Left colon (tissue), 2 donors: Measurements from ENCODE around the gene NELL1. TPM values are rescaled to one million over a fixed set of nuclear protein-coding genes. Genes with fewer than 3 reads are reported as not detected.

ENCODE experiments used
- ATAC-seq: fragments of 200-7000 bp; cut with Tn5 transposase; one replicate; pipeline ENCODE4 v1.9.1; 2020; ENCODE audit warnings: mild to moderate bottlenecking, moderate library complexity
- DNase-seq, 2 donors: peaks; one replicate each; pipeline ENCODE4 v3.0.0-alpha.2; 2020
- intact Hi-C, 2 donors: fragments of 100-400 bp; cut with DNase I in 1 of 2; cut with micrococcal nuclease in 1 of 2; formaldehyde crosslinking; loops; one replicate each; pipeline versions ENCODE4 v1.11.2 to v1.14.0; 2022; cut with DNase I, micrococcal nuclease
- total RNA-seq, 2 donors: library from RNA; stranded (reverse); fragmentation: NEBNext Ultra II Directional; extraction: Animal tissue kit (Norgen Biotek cat#: 25700); gene quantifications; one replicate each; pipeline ENCODE4 v1.2.1, GENCODE V29; 2021
- donor health status: DM: no; HTN: no; CAD: no.
- donor health status: DM: yes; HTN: yes; CAD: no.

NELL1 gene
- total RNA-seq, 2 donors from 2014 or later = 0.09 to 0.89 TPM

DNA sequence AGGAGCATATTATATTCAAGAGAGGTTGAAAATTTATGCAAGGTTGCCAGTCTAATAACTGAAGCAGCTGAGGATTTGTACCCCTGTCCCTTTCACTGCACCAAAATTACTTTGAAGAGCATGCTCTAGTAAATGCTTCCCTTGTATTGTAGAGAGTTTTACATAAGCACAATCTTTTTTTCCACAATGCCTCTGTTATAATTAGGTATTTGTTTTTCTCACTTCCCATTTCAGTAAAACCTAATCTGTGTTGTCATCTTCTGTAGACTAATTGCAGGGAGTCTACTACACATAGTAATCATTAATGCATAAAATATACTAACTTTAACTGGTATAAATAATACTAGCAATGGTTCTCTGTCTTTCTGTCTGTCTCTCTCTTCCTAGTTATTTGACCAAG, 805.1 kb downstream of the NELL1 start:
- intact Hi-C loops = no loop called here
- ATAC-seq (no peak), DNase-seq (no peak)

DNA sequence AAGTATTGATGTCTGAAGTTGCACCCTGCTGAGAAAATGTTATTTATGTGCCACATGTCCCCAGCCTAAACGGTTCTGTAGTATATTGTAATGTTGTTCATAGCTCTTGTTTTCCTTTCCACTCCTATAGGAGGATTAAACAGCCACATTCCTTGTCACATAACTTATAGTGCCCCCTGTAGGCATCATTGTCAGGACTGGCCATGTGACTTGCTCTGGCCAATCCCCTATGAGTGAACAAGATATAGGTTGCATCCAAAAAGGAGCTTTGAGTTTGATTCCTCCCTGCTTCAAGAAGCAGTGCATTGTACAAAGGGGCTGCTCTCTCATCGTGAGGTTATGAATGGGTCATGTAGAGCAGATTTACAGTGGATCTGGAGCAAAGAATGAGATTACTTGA, 805.9 kb downstream of the NELL1 start:
- no peak for DNase-seq
- intact Hi-C loops = no loop called here
- ATAC-seq = no peak

DNA sequence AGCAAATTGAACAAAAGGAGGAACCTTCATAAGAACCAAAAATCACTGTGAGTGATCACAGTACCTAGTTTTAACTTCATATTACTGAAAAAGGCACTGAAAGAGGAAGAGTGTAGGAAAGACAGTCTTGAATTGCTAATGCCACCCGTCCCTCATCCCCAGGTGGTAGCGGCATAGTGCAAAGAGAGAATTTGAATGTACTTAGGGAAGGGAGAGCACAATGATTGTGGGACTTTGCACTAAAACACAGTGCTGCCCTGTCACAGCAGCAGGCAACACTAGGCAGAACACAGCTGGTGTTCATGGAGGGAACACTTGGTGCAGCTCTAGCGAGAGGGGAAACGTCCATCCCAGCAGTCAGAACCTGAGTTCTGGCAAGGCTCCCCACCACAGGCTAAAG, 807.2 kb downstream of the NELL1 start:
- intact Hi-C loops = no loop called here
- no peak for ATAC-seq
- DNase-seq = no peak

DNA sequence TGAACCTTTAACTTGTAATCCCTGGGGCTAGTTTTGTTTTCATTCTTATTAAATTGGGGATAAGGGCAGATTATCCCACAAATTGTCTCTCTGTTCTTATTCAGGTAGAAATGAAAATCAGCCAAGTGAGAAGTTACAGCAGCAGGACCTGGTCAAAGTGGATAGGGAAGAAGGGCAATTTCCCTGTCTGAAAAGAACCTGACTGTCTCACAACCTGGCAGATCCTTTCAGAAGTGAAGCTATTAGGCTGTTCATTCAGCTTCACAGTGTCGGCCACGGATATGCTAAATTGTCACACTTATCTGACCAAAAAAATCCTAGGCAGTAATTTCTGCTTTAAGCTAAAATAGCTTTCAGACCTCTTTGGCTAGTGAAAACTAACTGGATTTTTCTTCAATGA, 810.9 kb downstream of the NELL1 start:
- DNase-seq = no peak
- intact Hi-C loops = no loop called here
- no peak for ATAC-seq

DNA sequence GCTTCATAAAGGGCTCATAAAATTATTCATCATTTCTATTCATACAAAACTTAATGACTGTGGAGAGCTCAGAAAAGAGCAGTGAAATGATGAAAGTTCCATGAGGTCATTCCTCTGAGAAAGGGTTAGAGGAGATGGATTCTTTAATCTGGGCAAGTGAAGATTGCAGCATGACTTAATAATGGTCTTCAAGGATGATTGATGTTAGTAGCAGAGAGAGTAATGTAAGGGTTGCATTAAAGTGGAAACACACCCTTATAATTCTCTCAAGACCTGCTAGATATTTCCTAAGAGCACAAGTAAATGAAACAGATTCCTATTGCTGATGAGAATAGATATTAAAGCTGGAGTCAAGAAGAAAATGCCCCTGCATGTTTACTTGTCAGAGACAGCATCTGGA, 811.9 kb downstream of the NELL1 start:
- no peak for DNase-seq
- no peak for ATAC-seq
- intact Hi-C loops = no loop called here

DNA sequence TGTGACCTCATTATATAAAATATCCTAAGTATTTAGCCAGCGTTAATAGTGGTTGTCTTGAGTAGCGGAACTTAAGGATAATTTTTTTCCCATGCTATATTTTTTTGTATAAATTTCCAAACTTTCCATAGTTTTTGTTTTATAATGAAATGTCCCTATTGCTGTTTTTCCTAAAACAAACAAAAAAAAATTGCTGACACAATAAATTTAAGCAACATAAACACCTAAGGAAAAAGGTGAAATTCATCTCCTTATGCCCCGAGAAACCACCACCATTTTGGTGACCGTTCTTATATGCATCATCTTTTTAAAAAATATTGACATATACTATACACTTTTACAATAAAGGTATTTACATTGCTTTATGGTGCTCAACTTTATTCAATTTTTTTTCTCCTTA, 814.7 kb downstream of the NELL1 start:
- intact Hi-C loops = no loop called here
- no peak for DNase-seq
- ATAC-seq = no peak

DNA sequence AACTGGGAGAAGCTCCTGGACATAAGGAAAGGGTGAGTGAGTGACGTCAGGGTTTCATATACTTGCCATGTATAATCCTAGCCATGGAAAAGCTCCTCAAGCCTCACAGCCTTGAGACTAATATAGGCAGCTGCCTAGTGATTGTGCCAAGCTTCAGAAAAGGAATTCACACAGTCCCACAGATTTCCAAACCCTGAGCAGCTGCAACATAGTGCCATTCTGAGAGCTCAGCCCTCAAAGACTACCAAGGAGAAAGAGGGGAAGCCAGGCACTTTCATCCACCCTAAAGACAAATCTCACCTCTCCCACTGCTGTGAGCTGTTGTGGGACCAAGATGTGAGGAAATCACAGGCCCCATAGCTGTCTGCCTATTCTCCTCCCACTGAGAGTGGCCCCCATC, 815.6 kb downstream of the NELL1 start:
- intact Hi-C loops = no loop called here
- DNase-seq (no peak), ATAC-seq (no peak)

DNA sequence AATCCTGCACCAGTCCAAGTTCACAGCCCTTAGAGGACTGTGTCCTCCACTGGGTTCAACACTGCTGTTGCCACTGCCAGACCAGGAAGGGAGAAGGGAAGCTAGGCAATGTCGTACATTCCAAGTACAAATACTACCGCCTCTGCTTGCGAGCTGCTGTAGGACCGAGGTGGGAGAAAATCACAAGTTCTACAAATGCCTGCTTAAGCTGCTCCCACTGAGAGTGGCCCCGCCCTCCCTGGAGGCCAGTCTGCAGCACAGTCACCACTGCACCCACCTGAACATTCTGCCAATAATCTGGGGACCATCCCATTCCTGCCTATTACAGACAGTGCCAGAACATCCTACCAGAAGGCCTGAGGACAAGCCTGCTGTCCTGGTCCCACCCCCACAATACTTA, 816.0 kb downstream of the NELL1 start:
- ATAC-seq (no peak), DNase-seq (no peak)
- intact Hi-C loops = no loop called here

DNA sequence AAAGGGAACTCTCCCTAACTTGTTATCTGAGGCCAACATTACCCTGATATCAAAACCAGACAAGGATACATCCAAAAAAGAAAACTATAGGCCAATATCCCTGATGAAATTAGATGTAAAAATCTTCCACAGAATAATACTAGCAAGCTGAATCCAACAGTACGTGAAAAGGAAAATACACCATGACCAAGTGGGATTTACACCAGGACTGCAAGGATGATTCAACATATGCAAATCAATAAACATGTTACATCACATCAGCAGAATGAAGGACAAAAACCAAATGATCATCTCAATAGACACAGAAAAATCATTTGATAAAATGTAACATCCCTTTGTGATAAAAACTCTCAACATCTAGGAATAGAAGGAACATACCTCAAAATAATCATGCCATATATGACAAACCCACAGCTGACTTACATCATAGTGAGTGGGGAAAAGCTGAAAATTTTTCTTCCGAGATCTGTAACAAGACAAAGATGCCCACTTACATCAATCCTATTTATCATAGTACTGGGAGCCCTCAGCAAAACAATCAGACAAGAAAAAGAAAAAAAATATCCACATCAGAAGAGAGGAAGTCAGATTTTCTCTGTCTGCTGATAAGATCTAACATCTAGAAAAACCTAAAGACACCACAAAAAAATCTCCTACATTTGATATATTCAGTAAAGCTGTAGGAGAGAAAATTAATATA, 820.2 kb downstream of the NELL1 start:
- intact Hi-C loops = no loop called here
- no peak for DNase-seq
- no peak for ATAC-seq

DNA sequence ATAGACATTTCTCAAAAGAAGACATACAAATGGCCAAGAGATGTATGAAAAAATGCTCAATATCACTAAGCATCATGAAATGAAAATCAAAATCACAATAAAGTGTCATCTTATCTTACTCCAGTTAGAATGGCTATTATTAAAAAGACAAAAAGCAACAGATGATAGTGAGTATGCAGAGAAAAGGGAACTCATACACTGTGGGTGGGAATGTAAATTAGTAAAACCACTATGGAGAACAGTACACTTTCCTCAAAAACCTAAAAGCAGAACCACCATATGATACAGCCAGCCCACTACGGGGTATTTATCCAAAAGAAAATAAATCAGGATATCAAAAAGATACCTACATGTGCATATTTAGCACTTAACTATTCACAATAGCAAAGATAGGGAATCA, 823.5 kb downstream of the NELL1 start:
- DNase-seq (no peak), ATAC-seq (no peak)
- intact Hi-C loops = no loop called here

DNA sequence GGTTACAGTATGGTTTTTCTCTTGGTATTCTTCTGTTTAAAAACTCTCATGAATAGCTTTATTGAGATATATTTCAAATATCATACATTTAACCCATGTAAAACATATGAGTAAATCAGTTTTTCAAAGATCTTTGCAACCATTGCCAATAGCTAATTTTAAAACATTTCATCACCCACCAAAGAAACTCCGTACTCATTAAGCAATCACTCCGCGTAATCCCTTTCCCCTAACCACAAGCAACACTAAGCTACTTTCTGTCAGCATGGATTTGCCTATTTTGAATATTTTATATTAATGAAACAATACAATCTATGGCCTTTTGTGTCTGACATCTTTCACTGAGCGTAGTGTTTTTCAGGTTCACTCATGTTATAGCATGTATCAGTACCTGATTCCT, 825.6 kb downstream of the NELL1 start:
- DNase-seq (no peak), ATAC-seq (no peak)
- intact Hi-C loops = no loop called here

DNA sequence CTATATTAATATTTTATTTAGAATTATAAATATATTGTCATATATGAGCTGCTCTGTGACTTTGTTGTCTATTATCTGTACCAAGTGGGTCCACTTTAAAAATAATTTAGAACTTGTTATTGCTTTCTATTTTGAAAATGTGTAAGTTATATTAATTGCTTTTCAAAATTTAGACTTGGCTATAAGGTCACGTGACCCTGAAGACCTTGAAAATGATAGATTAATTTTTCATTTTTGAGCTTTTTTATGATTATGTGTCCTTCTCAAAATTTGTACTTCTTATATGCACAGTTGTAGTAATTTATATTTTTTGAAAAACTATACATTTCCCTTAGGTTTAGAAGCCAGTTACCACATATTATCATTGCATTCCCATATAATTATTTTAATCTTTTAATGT, 826.5 kb downstream of the NELL1 start:
- intact Hi-C loops = no loop called here
- ATAC-seq (no peak), DNase-seq (no peak)

DNA sequence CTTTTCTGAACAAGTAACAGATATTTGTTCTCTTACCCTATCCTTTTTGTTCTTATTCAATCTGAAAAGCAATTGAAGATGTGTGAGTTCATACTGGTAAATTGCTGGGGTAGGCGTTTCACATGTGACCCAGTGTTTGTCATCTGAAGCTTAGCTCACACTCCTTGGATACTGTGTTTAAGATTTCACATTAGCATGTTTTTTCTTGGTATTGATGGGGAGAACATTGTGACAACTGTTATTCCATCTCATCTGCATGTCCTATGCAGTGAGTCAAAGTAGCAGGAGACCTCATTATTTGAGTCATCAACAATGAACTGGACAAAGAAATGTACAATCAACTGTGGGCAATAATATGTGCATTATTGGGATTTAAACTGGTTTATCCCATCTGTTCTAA, 831.9 kb downstream of the NELL1 start:
- DNase-seq (no peak), ATAC-seq (no peak)
- intact Hi-C loops = no loop called here

DNA sequence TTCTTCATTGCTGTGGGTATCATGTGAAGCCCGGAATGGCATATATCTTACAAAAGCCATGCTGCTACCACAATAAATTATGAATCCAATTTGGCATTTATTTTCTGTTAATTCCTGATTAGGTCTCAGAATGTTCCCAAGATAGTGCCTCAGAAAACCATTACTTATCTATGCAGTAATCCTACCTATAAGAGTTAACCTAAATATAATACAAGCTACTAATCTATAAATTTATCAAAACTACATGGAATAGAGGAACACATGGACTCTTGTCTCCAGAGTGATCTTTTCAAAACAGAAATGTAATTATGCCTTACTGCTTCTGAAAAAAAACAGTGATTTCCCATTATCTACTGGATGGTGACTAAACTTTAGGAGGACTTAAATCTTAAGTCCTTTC, 835.7 kb downstream of the NELL1 start:
- no peak for DNase-seq
- no peak for ATAC-seq
- intact Hi-C loops = no loop called here

DNA sequence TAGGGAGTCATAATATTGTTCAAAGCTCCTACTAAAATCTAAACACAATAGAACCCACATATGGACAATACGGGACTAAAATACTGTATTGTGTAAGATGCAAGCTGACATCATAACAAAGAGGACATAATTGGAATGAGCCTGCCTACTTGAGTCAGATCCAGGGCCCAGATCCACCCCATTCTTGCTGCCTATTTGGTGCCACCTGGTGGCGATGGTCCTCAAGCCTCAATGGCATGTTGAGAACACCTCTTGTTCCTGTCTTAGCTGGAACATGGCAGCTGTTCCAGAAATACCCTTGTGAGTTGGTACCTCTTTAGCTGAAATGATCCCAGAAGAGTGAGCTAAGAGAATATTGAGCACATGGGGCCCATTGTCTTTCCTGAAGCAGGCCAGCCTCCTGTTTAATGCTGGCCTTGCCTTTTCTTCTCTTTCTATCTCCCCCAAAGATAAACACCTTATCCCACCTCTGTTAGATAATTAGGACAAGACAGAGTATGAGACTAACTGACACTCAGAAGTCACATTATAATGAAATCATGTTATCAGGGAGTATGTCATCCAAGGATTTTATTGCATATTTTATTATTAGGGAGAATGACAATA, 842.6 kb downstream of the NELL1 start:
- peak; percentile 40 to 64 for DNase-seq
- peak; percentile 52 for ATAC-seq
- intact Hi-C loops = no loop called here

DNA sequence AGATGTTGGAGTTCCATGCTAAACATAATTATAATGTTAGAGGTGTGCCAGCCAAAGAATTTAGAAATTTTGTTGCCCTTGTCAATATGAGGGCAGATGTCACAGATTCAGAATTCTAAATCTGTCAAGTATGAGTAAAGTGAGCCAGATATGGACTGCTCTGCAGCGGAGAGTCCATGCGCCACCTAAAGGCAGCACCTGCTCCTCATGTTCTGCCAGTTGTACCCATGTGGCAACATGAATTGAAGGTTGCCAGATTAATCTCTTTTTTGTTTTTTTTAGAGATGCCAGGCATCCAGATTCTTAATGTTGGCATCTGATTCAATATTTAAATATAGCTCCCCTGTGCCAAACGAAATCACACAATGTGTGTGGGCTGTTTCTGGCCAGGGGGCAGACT, 844.9 kb downstream of the NELL1 start:
- intact Hi-C loops = no loop called here
- ATAC-seq = no peak
- DNase-seq = peak in 1 of 2 donors; percentile 4

DNA sequence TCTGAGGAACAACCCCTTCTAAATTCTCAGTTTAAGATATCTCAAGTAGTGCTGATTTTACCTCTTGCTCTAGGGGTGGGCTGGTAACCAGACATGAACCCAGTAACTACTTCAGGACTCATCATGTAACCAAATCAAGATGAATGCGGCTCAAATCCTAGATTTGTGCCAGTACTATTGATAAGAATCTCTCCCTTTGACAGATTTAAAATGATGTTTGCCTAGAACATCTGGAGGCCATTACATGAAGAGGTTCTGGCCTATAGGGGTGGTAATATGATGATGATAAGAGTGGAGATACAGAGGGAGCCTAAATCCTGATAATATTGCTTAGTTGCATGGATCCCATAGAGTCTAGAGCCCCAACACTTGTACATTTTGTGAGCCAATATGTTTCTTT, 850.9 kb downstream of the NELL1 start:
- intact Hi-C loops = no loop called here
- DNase-seq (no peak), ATAC-seq (no peak)

DNA sequence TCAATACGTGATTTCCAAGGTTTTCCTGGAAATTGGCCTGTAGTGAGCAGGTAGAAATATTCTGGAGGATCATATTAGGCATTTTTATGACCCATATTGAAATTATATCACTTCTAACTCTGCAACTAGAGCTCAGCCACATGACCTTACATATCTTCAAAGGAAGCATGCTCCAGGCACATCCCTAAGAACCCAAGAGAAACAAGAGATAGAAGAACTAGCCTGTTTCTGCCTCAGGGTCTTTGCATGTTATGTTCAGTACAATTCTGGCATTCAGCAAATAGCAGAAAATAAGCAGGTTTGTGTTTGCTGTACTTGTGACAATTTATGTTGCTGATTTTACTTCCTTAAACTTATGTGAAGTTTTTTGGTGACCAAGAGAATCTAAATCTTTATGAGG, 859.8 kb downstream of the NELL1 start:
- DNase-seq = no peak
- intact Hi-C loops = no loop called here
- ATAC-seq = no peak

DNA sequence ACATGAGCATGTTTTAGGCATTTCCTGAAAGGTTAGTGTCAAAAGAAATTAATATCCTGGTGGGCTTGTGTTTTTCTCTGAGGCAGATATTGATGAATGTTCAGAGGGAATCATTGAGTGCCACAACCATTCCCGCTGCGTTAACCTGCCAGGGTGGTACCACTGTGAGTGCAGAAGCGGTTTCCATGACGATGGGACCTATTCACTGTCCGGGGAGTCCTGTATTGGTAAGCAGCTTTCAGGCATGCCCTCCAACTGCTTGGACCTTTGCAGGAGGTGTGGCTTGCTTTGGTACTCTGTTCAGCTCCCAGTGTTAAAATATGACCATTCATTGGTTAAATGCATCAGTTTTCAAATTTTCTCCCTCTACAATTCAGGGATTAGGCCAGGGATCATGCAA, 864.9 kb downstream of the NELL1 start:
- DNase-seq (no peak), ATAC-seq (no peak)
- intact Hi-C loops = no loop called here

DNA sequence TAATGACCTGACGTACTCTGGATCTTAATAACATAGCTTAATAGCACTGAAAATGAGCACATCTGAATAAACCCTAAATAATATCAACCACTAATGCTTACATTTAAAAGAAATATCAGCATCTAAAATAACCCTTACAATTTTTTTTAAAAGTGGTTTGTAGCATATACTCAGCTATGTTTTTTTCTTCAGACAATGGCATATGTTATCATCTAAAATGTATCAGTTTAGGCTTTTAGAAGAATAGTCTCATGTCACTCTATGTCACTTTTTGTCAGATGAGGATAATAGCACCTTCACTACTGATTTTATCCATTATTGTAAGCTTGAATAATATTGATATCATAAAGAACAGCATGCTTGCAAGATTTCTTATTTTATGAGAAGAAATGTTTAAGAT, 868.6 kb downstream of the NELL1 start:
- DNase-seq (no peak), ATAC-seq (no peak)
- intact Hi-C loops = no loop called here

DNA sequence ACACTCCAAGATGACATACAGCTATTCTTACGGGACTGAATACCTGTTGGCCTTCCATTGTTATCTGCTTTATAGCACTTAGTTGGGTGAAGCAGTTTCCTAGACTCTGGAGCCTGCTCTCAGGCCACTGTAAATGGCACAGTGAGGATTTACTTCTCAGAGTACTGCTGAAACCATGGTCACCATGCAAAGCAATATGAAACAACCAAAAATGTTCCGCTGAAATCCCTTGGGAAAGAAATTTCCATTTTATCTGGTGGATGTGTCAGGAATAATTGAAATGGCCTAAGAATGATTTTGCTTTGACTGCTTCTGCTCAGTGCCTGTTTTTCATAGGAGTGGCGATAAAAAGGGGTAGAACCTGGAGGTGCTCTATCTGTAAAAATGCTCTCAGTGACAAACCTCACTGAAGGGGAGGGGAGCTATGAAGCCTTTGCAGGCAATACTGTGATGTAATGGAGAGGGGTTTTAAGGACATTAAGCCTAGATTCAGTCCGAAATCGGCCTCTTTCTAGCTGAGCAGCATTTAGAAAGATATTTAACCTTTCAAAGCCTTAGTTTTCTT, 871.9 kb downstream of the NELL1 start:
- DNase-seq = no peak
- intact Hi-C loops = no loop called here
- ATAC-seq = no peak
